Duodenal mucosa (tissue), 2 donors: ENCODE data around the gene PPM1H.

Experiments used
- H3K27ac ChIP-seq: one replicate; pipeline ENCODE4 v1.7.0; 2013; ENCODE audit warnings: low read depth, low read length
- H3K27me3 ChIP-seq, 2 donors: one replicate each; pipeline ENCODE4 v1.7.0; 2013; ENCODE audit warnings: low read length in 2 of 2, control low read depth in 1 of 2; ENCODE audit not compliant: insufficient read depth in 2 of 2, control insufficient read depth in 1 of 2
- H3K36me3 ChIP-seq, 2 donors: one replicate each; pipeline ENCODE4 v1.7.0; 2013; ENCODE audit warnings: low read length in 2 of 2, control low read depth in 1 of 2; ENCODE audit not compliant: insufficient read depth in 2 of 2, control insufficient read depth in 1 of 2
- H3K4me1 ChIP-seq, 2 donors: one replicate each; pipeline ENCODE4 v1.7.0; 2013; ENCODE audit warnings: low read length in 2 of 2, control low read depth in 1 of 2; ENCODE audit not compliant: insufficient read depth in 2 of 2, control insufficient read depth in 1 of 2
- H3K4me3 ChIP-seq, 2 donors: one replicate each; pipeline ENCODE4 v1.7.0; 2013; ENCODE audit warnings: low read length in 2 of 2, low read depth in 1 of 2
- H3K9ac ChIP-seq, 2 donors: one replicate each; pipeline ENCODE4 v1.7.0; 2013; ENCODE audit warnings: low read length in 2 of 2, low read depth in 1 of 2
- H3K9me3 ChIP-seq, 2 donors: one replicate each; pipeline ENCODE4 v1.7.0; 2013; ENCODE audit warnings: low read length in 2 of 2, control low read depth in 1 of 2; ENCODE audit not compliant: control insufficient read depth in 1 of 2

The PPM1H gene

DNA sequence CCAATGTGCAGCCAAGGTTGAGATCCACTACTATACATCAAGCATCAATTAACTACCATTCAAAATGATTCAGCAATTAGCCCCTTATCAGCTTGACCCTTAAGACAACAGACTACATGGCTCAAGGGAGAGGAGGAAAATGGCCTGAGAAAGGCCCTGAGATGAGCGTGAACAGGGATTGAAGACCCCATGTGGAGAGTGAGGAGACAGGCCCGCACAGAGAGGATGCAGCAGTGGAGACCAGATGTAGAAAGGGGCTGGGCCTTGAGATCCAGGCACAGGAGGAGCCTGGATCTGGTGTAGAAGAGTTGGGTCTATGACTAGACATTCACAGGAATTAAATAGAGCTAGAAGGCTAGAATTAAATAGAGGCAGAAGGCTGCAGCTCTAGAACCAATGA lies 239.3 kb downstream of the PPM1H start:
- Histone ChIP-seq H3K27me3 (no peaks in the 10 kb centered on the region), H3K27ac (no peak overlapping the region), H3K9me3 (no peaks in the 10 kb centered on the region), H3K4me3 (no peak overlapping the region), H3K36me3 (peaks cover 0 to 4% of the 10 kb centered on the region in 2 donors), H3K4me1 (no peaks in the 10 kb centered on the region), H3K9ac (no peak overlapping the region)

DNA sequence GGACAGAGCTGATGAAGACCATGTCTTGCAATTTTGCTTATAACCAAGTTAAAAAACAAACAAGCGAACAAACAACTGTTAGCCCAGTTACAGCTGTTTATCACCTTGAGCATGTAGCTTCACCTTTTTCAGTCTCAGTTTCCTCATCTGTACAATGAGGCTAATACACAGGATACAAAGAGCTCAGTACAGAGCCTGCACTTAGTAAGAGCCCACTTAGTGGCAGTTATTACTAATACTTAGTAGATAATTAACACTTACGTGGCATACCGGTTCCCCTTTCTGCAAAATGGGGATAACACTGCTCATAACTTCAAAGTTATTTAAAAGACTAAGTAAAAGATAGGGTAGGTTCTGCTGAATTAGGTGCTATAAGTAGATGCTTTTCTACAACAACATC lies 240.3 kb downstream of the PPM1H start:
- Histone ChIP-seq H3K9ac (no peak overlapping the region), H3K4me1 (no peaks in the 10 kb centered on the region), H3K4me3 (no peak overlapping the region), H3K27ac (no peak overlapping the region), H3K27me3 (no peaks in the 10 kb centered on the region), H3K36me3 (peaks cover 1 to 6% of the 10 kb centered on the region in 2 donors), H3K9me3 (no peaks in the 10 kb centered on the region)

DNA sequence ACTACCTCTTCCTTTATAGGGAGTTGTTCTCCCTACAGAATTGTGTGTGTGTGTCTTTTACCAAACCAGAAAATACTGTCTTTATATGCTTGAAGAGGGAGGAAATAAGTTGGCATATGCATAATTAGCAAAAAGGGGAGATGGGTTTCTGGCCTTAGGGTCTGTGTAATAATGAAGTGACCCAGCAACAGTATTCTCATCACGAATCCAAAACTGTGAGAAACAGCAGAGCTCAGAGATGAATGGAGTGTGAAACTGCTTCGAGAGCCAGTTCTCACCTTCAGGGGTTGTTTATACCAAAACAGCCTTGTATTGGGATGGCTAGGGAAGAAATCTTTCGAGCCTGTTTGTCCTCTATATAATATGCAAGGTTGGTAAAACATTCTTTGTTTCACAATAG lies 240.8 kb downstream of the PPM1H start:
- Histone ChIP-seq H3K4me1 (no peaks in the 10 kb centered on the region), H3K27me3 (no peaks in the 10 kb centered on the region), H3K4me3 (no peak overlapping the region), H3K27ac (no peak overlapping the region), H3K36me3 (peaks cover 4 to 7% of the 10 kb centered on the region in 2 donors), H3K9me3 (no peaks in the 10 kb centered on the region), H3K9ac (no peak overlapping the region)

DNA sequence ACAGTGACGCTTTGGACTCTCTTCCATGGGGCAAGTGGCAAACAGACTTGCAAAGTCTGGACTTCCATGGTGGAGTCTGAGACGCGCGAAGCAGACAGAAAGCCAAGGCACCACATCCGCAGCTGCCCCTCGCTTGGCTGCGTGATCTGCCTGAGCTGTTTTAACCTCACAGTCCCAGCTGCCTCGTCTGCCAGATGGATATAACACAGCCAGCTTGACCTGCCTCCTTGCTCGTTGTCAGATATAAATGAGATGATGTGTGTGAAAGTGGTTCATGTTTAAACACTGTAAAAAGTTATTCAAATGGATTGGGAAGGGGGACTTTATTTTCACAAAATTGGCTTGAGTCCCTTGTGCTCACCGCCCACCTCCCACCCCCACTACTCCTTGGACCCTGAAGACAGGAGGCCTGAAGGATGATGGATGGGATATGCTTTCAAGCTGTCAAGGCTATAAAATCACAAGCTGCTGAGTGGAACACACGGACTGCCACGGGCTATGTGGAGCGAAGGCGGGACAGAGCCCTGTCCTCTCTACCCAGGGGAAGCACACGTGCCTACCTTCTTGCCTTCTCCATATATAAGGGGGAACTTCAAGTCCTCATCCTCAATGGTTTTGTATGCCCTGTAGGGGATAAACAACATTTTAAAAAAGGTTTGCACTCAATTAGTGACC lies 241.4 kb downstream of the PPM1H start:
- Histone ChIP-seq H3K4me1 (no peaks in the 10 kb centered on the region), H3K27me3 (no peaks in the 10 kb centered on the region), H3K9ac (no peak overlapping the region), H3K9me3 (no peaks in the 10 kb centered on the region), H3K36me3 (peaks cover 7 to 8% of the 10 kb centered on the region in 2 donors), H3K4me3 (no peak overlapping the region), H3K27ac (no peak overlapping the region)

DNA sequence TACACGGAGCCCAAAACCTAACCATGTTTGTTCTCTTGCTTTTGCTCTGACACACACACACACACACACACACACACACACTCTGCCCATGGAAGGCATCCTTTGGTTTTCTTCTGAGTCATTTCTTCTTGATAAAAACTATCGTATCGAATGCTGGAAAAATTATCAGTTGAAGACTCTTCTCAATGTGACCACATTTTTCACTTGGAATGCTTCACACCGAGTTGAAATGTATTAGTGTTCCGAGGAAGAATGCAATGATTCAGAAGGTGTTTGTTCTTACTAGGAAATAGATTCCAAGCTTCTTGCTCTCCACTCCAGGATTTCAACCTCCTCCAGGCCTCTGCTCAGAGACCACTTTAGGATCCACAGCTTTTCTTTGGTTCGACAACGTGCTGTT lies 242.1 kb downstream of the PPM1H start:
- Histone ChIP-seq H3K9me3 (no peaks in the 10 kb centered on the region), H3K27me3 (no peaks in the 10 kb centered on the region), H3K36me3 (peaks cover 8 to 10% of the 10 kb centered on the region in 2 donors), H3K27ac (no peak overlapping the region), H3K4me3 (no peak overlapping the region), H3K4me1 (no peaks in the 10 kb centered on the region), H3K9ac (no peak overlapping the region)

GRCh38 chr12:62691309-62691708 lies 243.6 kb downstream of the PPM1H start:
- H3K4me1 ChIP-seq = no peaks in the 10 kb centered on the region
- no peaks in the 10 kb centered on the region for H3K27me3 ChIP-seq
- H3K4me3 ChIP-seq = no peak overlapping the region
- no peak overlapping the region for H3K9ac ChIP-seq
- H3K9me3 ChIP-seq = no peaks in the 10 kb centered on the region
- H3K27ac ChIP-seq = no peak overlapping the region
- H3K36me3 ChIP-seq = peaks cover 8 to 10% of the 10 kb centered on the region in 2 donors

DNA sequence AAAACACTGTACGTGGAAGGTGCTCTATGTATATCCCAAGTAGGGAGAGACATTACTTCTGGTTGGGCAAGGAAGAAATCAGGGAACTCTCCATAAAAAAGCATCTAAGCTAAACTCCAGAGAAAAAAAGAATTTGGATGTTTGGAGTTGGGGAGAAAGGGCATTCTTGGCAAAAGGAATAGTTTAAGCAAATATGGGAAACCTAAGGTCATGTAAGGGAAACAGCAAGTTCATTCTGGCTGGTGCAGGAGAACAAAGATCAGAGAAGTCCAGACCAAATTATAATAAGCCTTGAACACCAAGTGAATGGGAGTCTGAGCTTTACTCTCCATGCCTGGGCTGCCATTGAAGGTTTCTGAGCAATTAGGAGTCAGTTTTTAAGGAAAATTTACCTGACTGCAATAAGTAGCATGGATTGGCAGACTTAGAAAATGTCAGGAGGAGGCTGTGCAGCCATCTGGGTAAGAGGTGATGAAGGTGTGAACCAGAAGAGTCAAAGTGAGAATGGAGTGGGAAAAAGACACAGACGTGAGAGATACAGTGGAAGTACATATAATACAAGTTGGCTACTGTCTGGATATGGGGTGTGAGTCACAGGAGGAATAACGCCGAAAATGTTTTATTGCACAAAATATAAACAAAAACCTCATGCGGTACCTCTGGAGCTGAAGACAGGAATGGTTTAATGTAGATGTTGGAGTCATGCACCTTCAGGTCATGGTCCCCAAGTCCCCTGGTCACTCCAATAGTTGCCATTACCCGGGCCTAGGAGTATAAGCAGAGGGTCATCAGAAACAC lies 245.7 kb downstream of the PPM1H start:
- Histone ChIP-seq H3K9me3 (no peaks in the 10 kb centered on the region), H3K4me1 (no peaks in the 10 kb centered on the region), H3K27me3 (no peaks in the 10 kb centered on the region), H3K36me3 (peaks cover 8 to 10% of the 10 kb centered on the region in 2 donors), H3K27ac (no peak overlapping the region), H3K9ac (no peak overlapping the region), H3K4me3 (no peak overlapping the region)

GRCh38 chr12:62686938-62687337 lies 248.0 kb downstream of the PPM1H start:
- H3K36me3 ChIP-seq = peaks cover 6 to 8% of the 10 kb centered on the region in 2 donors
- no peaks in the 10 kb centered on the region for H3K9me3 ChIP-seq
- no peak overlapping the region for H3K9ac ChIP-seq
- H3K27me3 ChIP-seq = no peaks in the 10 kb centered on the region
- H3K4me3 ChIP-seq = no peak overlapping the region
- H3K4me1 ChIP-seq = no peaks in the 10 kb centered on the region
- H3K27ac ChIP-seq = no peak overlapping the region

DNA sequence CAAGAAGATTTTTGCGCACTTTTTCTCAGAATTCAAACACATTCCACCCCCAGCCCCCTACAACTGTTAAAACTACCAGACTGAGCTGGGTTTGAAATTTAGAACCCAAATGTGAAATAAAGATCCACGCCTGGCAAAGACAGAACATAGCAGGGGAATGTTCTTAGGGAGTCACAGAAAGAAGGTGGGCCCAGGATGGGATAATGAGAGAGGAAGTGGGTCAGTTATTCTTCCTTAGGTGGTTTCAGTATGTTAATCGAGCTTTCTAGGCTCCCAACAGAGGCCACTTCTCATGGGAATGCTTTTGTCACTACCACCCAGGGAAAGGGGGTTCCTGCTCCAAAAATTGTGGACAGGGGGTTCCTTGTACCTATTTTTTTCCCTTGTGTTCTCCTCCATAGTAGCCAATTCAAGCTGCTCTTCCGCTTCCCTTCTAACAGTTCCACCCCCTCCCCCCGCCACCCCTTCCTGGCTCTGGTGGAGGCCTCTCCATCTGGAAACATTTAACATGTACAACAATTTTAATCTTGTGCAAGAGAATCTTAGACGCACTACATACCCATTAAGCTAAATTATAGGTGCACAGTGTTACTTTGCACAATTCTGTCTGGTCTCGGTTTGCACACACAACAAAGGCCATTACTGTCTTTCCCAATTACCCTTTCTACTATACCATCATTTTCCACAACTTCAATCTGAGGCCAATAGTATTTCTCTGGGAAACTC lies 250.2 kb downstream of the PPM1H start:
- Histone ChIP-seq H3K9ac (no peak overlapping the region), H3K4me3 (no peak overlapping the region)

More for the DNA sequence above, 250.2 kb downstream of the PPM1H start:
- H3K9me3 ChIP-seq = no peaks in the 10 kb centered on the region
- peaks cover 5 to 7% of the 10 kb centered on the region in 2 donors for H3K36me3 ChIP-seq
- H3K27ac ChIP-seq = peak overlapping the region; percentile 14
- H3K4me1 ChIP-seq = peaks cover 0 to 3% of the 10 kb centered on the region in 2 donors
- H3K27me3 ChIP-seq = no peaks in the 10 kb centered on the region
